Fibroblast of lung (primary cell): ENCODE data around the gene WNT10A. TPM values are rescaled to one million over a fixed set of nuclear protein-coding genes. Genes with fewer than 3 reads are reported as not detected.
"Not testable (repeated sequence)": the region's sequence is repeated elsewhere in the genome, so short reads cannot be mapped to it uniquely, and the experiment has no call there.

Experiments used
- DNase-seq, 2 donors: peaks; one replicate each; pipeline versions ENCODE4 v3.0.0 to v3.0.0-alpha.2; 2010; ENCODE audit warnings: low read depth in 2 of 2
- H2AFZ ChIP-seq: 2 replicates; pipeline ENCODE4 v1.5.1; 2012; ENCODE audit warnings: low read length, control low read depth, inconsistent platforms
- H3K27ac ChIP-seq: 2 replicates; pipeline ENCODE4 v1.5.1; 2011; ENCODE audit warnings: low read length, control low read depth; ENCODE audit not compliant: insufficient read depth
- H3K27me3 ChIP-seq: 2 replicates; pipeline ENCODE4 v1.5.1; 2011; ENCODE audit warnings: mild to moderate bottlenecking, low read length; ENCODE audit not compliant: control insufficient read depth, insufficient read depth
- H3K36me3 ChIP-seq: 2 replicates; pipeline ENCODE4 v1.5.1; 2011; ENCODE audit warnings: low read length; ENCODE audit not compliant: control insufficient read depth, insufficient read depth
- H3K4me1 ChIP-seq: 2 replicates; pipeline ENCODE4 v1.5.1; 2011; ENCODE audit warnings: low read length; ENCODE audit not compliant: control insufficient read depth, insufficient read depth; ENCODE audit errors: extremely low read depth
- H3K4me2 ChIP-seq: 2 replicates; pipeline ENCODE4 v1.5.1; 2011; ENCODE audit warnings: low read length, control low read depth; ENCODE audit not compliant: insufficient read depth; ENCODE audit errors: extremely low read depth
- H3K4me3 ChIP-seq, 4 experiments: fragments of 200-600 bp in 1 of 4; sonication (generic) in 1 of 4; replicated peaks in 1 of 4; 2 replicates each; pipeline ENCODE4 v1.5.1; 2011 to 2016; ENCODE audit warnings: low read length in 4 of 4, low read depth in 3 of 4, mild to moderate bottlenecking in 3 of 4, control low read depth in 2 of 4, inconsistent platforms in 1 of 4, mixed read lengths in 1 of 4; ENCODE audit not compliant: insufficient read depth in 1 of 4; ENCODE audit errors: control extremely low read depth in 1 of 4
- H3K79me2 ChIP-seq: 2 replicates; pipeline ENCODE4 v1.5.1; 2012; ENCODE audit warnings: mild to moderate bottlenecking, low read length, inconsistent platforms; ENCODE audit not compliant: control insufficient read depth, insufficient read depth
- H3K9ac ChIP-seq: 2 replicates; pipeline ENCODE4 v1.5.1; 2011; ENCODE audit warnings: mild to moderate bottlenecking, low read length, control low read depth; ENCODE audit not compliant: insufficient read depth
- H3K9me3 ChIP-seq: 2 replicates; pipeline ENCODE4 v1.5.1; 2012; ENCODE audit warnings: low read depth, low read length; ENCODE audit not compliant: control insufficient read depth, insufficient read depth
- H4K20me1 ChIP-seq: 2 replicates; pipeline ENCODE4 v1.5.1; 2011; ENCODE audit warnings: low read length; ENCODE audit not compliant: control insufficient read depth, insufficient read depth; ENCODE audit errors: extremely low read depth
- CTCF ChIP-seq, 2 donors: IDR thresholded peaks in 1 of 2; conservative IDR thresholded peaks in 1 of 2; 1 replicate in 1 of 2; 2 replicates in 1 of 2; pipeline ENCODE4 v1.5.1; 2011 to 2012; ENCODE audit warnings: low read length in 2 of 2, control low read depth in 1 of 2, inconsistent platforms in 1 of 2, low read depth in 1 of 2, mild to moderate bottlenecking in 1 of 2
- EZH2 ChIP-seq: IDR thresholded peaks from 2 replicates; pipeline ENCODE4 v1.5.1; 2012; ENCODE audit warnings: low read length, control low read depth, mild to moderate bottlenecking; ENCODE audit errors: missing control alignments
- polyA plus RNA-seq, 2 donors: library from polyadenylated mRNA; depleted of rRNA in 1 of 2; stranded (reverse) in 1 of 2; unstranded in 1 of 2; fragments of >200 nt; gene quantifications; 2 replicates each; pipeline ENCODE4 v1.2.1, GENCODE V29; 2011 to 2012; ENCODE audit warnings: missing spikeins in 1 of 2
- total RNA-seq: library from RNA; depleted of rRNA; stranded (reverse); fragments of >200 nt; gene quantifications from 2 replicates; pipeline ENCODE4 v1.2.1, GENCODE V29; 2014

WNT10A gene
- total and polyA plus RNA-seq, 2 donors (not counting 1 experiment from before 2014, with no cell fraction given), result not detected

GRCh38 chr2:218925434-218925833 is 44.8 kb downstream of the WNT10A start:
- Histone ChIP-seq H3K27me3 (peaks cover 2% of the 10 kb centered on the region), H3K27ac (no peak overlapping the region), H3K4me3 (no peak overlapping the region), H2AFZ (no peak overlapping the region), H3K9ac (no peak overlapping the region), H3K4me1 (no peaks in the 10 kb centered on the region), H3K9me3 (no peaks in the 10 kb centered on the region), H3K79me2 (no peaks in the 10 kb centered on the region), H3K36me3 (no peaks in the 10 kb centered on the region), H4K20me1 (no peaks in the 10 kb centered on the region), H3K4me2 (no peak overlapping the region)
- DNase-seq, result no peak
- TF ChIP-seq CTCF (conservative IDR thresholded peaks at IDR 0.05 in 1 of 2, IDR thresholded peaks at IDR 0.05 in 1 of 2; ENCODE audit: low read depth in 1 of 2, low read length in 2 of 2), result no peak
- no peak for TF ChIP-seq EZH2

- Histone ChIP-seq H3K9ac (no peak overlapping the region), H3K27me3 (peaks cover 2% of the 10 kb centered on the region), H3K9me3 (no peaks in the 10 kb centered on the region), H3K36me3 (no peaks in the 10 kb centered on the region), H3K4me3 (no peak overlapping the region), H3K27ac (no peak overlapping the region), H2AFZ (no peak overlapping the region), H3K4me2 (no peak overlapping the region), H4K20me1 (no peaks in the 10 kb centered on the region), H3K4me1 (no peaks in the 10 kb centered on the region), H3K79me2 (no peaks in the 10 kb centered on the region)
- no peak for DNase-seq
- TF ChIP-seq CTCF (conservative IDR thresholded peaks at IDR 0.05 in 1 of 2, IDR thresholded peaks at IDR 0.05 in 1 of 2; ENCODE audit: low read depth in 1 of 2, low read length in 2 of 2) (no peak), EZH2 (no peak)
These were observed 46.8 kb downstream of the WNT10A start for GRCh38 chr2:218927422-218927821.

GRCh38 chr2:218927876-218928275 is 47.2 kb downstream of the WNT10A start:
- Histone ChIP-seq H3K4me2 (no peak overlapping the region), H3K4me3 (no peak overlapping the region), H3K27me3 (peaks cover 2% of the 10 kb centered on the region), H3K27ac (no peak overlapping the region), H3K79me2 (no peaks in the 10 kb centered on the region), H3K4me1 (no peaks in the 10 kb centered on the region), H3K9ac (no peak overlapping the region), H3K36me3 (no peaks in the 10 kb centered on the region), H4K20me1 (no peaks in the 10 kb centered on the region), H3K9me3 (no peaks in the 10 kb centered on the region), H2AFZ (no peak overlapping the region)
- DNase-seq, result no peak
- no peak for TF ChIP-seq CTCF (conservative IDR thresholded peaks at IDR 0.05 in 1 of 2, IDR thresholded peaks at IDR 0.05 in 1 of 2; ENCODE audit: low read depth in 1 of 2, low read length in 2 of 2)
- no peak for TF ChIP-seq EZH2

GRCh38 chr2:218930488-218930887 is 49.8 kb downstream of the WNT10A start:
- H3K27ac ChIP-seq, H3K36me3 ChIP-seq, H4K20me1 ChIP-seq, H3K4me1 ChIP-seq, H3K4me2 ChIP-seq, H3K27me3 ChIP-seq, H3K4me3 ChIP-seq, H3K9ac ChIP-seq, DNase-seq, H3K9me3 ChIP-seq, H2AFZ ChIP-seq, H3K79me2 ChIP-seq: not testable (repeated sequence)

- H3K79me2 ChIP-seq, H3K27me3 ChIP-seq: not testable (repeated sequence)
These were observed 51.1 kb downstream of the WNT10A start for GRCh38 chr2:218931751-218932150.

More at GRCh38 chr2:218931751-218932150, 51.1 kb downstream of the WNT10A start:
- not testable (repeated sequence) for H2AFZ ChIP-seq, H3K9ac ChIP-seq, H3K36me3 ChIP-seq, H3K4me3 ChIP-seq, H3K4me1 ChIP-seq, H3K27ac ChIP-seq, H4K20me1 ChIP-seq, H3K4me2 ChIP-seq, DNase-seq, H3K9me3 ChIP-seq
